ENCODE results near the gene FRAS1. TPM values are rescaled to one million over a fixed set of nuclear protein-coding genes. Genes with fewer than 3 reads are reported as not detected.

Gene FRAS1
- total and polyA plus RNA-seq, 2 donors (not counting 3 experiments of a cell fraction or from before 2014, with no cell fraction given), result 1.4 to 3.6 TPM

DNA sequence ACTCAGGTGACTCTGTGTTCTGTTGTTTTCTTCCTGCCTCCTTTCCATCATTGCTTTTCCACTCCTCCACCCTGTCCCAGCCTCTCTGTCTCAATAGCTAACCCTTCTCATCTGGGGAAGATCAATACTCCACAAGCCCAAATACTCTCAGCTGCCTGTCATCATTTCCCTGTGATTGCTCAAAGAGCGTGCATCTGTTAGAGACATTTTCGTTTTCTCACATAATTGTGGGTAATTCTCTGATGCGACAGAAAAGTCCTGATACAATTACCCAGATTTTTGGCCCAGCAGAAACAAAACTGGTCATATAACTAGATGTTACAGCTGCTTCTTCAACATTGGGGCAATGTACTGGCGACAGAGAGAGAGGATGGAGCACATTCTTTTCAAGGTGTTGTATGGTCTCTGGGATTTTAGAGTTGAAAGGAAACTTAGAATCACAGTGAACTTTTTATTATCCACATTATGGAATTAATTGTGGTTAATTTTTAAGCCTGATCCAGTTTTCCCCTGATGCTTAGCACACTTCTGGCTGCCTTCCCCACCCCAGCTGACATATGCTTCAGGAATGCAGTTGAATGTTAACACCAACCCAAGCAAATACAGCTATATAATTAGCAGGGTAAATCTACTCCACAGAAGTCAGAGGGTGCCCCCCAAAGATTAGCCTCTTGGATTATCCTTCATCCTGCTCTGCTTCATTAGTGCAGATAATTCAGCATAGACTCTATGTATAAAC lies 323.0 kb downstream of the FRAS1 start:
- Histone ChIP-seq H3K27me3 (ENCODE audit: control insufficient read depth in 2 of 2, insufficient read depth in 2 of 2, low read length in 2 of 2) (no peaks in the 10 kb centered on the region), H3K9ac (replicated peaks; ENCODE audit: extremely low read depth, insufficient read depth, low read length) (no peak overlapping the region), H3K4me1 (ENCODE audit: control insufficient read depth, extremely low read depth, insufficient read depth, low read length) (no peaks in the 10 kb centered on the region), H3K9me3 (replicated peaks; ENCODE audit: control insufficient read depth, insufficient read depth, low read length) (no peaks in the 10 kb centered on the region), H4K20me1 (replicated peaks; ENCODE audit: control insufficient read depth, extremely low read depth, insufficient read depth, low read length) (no peaks in the 10 kb centered on the region), H3K4me3 (replicated peaks in 1 of 3; ENCODE audit: insufficient read depth in 1 of 3, low read depth in 1 of 3, low read length in 3 of 3) (no peak overlapping the region), H2AFZ (ENCODE audit: low read depth, low read length) (no peak overlapping the region), H3K79me2 (ENCODE audit: control insufficient read depth, insufficient read depth, low read length) (no peaks in the 10 kb centered on the region), H3K27ac (ENCODE audit: insufficient read depth, low read depth, low read length) (no peak overlapping the region), H3K4me2 (ENCODE audit: insufficient read depth, low read length) (no peak overlapping the region), H3K9me1 (replicated peaks; ENCODE audit: control insufficient read depth, extremely low read depth, insufficient read depth, low read length) (no peaks in the 10 kb centered on the region), H3K36me3 (ENCODE audit: control insufficient read depth in 2 of 2, extremely low read depth in 1 of 2, insufficient read depth in 2 of 2, low read length in 2 of 2) (no peaks in the 10 kb centered on the region)
- FAIRE-seq (no peak), DNase-seq (ENCODE audit: low read depth, low spot score) (no peak)
- intact Hi-C loops (cut with micrococcal nuclease) (no loop called here), dilution Hi-C loops (cut with MboI; ENCODE audit: extremely low pct_ligation_motif_present, low sequenced_read_pairs) (no loop called here)
- no TSS peak for BruUV-seq (replicated peaks)
- POLR2A ChIA-PET, result no interaction called here
- CTCF ChIA-PET, result no interaction called here
- TF ChIP-seq GATA2 (IDR thresholded peaks at IDR 0.05; ENCODE audit: insufficient read depth, insufficient read length, low read depth, low read length), result no peak
- TF ChIP-seq, protein P1, sequence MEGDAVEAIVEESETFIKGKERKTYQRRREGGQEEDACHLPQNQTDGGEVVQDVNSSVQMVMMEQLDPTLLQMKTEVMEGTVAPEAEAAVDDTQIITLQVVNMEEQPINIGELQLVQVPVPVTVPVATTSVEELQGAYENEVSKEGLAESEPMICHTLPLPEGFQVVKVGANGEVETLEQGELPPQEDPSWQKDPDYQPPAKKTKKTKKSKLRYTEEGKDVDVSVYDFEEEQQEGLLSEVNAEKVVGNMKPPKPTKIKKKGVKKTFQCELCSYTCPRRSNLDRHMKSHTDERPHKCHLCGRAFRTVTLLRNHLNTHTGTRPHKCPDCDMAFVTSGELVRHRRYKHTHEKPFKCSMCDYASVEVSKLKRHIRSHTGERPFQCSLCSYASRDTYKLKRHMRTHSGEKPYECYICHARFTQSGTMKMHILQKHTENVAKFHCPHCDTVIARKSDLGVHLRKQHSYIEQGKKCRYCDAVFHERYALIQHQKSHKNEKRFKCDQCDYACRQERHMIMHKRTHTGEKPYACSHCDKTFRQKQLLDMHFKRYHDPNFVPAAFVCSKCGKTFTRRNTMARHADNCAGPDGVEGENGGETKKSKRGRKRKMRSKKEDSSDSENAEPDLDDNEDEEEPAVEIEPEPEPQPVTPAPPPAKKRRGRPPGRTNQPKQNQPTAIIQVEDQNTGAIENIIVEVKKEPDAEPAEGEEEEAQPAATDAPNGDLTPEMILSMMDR (IDR thresholded peaks at IDR 0.05; ENCODE audit: extremely low read depth in 1 of 2, insufficient read depth in 1 of 2, low read depth in 1 of 2, low read length in 2 of 2), result no peak
- no peak for TF ChIP-seq FOS (IDR thresholded peaks at IDR 0.05; ENCODE audit: borderline replicate concordance, insufficient read depth, low read length)
- TF ChIP-seq JUN (IDR thresholded peaks at IDR 0.05; ENCODE audit: borderline replicate concordance, insufficient read depth, insufficient read length, low read depth), result no peak
- TF ChIP-seq MAX (IDR thresholded peaks at IDR 0.05; ENCODE audit: insufficient read depth, insufficient read length), result no peak
- no peak for TF ChIP-seq POLR2AphosphoS5 (IDR thresholded peaks at IDR 0.05; ENCODE audit: insufficient read depth, low read depth, low read length)
- no peak for TF ChIP-seq EZH2 (IDR thresholded peaks at IDR 0.05; ENCODE audit: borderline replicate concordance, low read depth, low read length, severe bottlenecking)
- no peak for TF ChIP-seq POLR2A (IDR thresholded peaks at IDR 0.05; ENCODE audit: low read depth, low read length)
- no peak for TF ChIP-seq MYC (IDR thresholded peaks at IDR 0.05; ENCODE audit: low read depth, low read length)

Data from endothelial cell of umbilical vein (primary cell).